Activated CD4-positive, alpha-beta memory T cell treated with anti-CD3 and anti-CD28 coated beads for 36 hours (primary cell): ENCODE measurements around the gene ILK. TPM values are rescaled to one million over a fixed set of nuclear protein-coding genes. Genes with fewer than 3 reads are reported as not detected.
A peak's percentile ranks its signal among the peaks of the same experiment; 100 is the strongest.

Source experiments
- CTCF ChIA-PET: fragments of 350-600 bp; sonication (Branson Sonifier 250); formaldehyde crosslinking; loops from one replicate; lab custom pipeline; 2021; ENCODE audit warnings: antibody characterized with exemption, inconsistent platforms; lab: Charles Lee
- POLR2A ChIA-PET: fragments of 350-600 bp; sonication (Branson Sonifier 250); formaldehyde crosslinking; loops from one replicate; lab custom pipeline; 2021; ENCODE audit warnings: antibody characterized with exemption; lab: Charles Lee
- DNase-seq: peaks from one replicate; pipeline ENCODE4 v3.0.0-alpha.2; 2020
- H3K27ac Mint-ChIP-seq: one replicate; pipeline ENCODE4 v1.8.0; 2021; ENCODE audit warnings: mixed read lengths
- H3K27me3 Mint-ChIP-seq: one replicate; pipeline ENCODE4 v1.8.0; 2021; ENCODE audit warnings: mixed read lengths
- H3K36me3 Mint-ChIP-seq: one replicate; pipeline ENCODE4 v1.8.0; 2021; ENCODE audit warnings: mixed read lengths
- H3K4me1 Mint-ChIP-seq: one replicate; pipeline ENCODE4 v1.8.0; 2021; ENCODE audit warnings: low read depth, mixed read lengths
- H3K4me3 Mint-ChIP-seq: one replicate; pipeline ENCODE4 v1.8.0; 2021; ENCODE audit warnings: mild to moderate bottlenecking, mixed read lengths
- H3K9me3 Mint-ChIP-seq: one replicate; pipeline ENCODE4 v1.8.0; 2021; ENCODE audit warnings: mixed read lengths
- intact Hi-C: fragments of 100-400 bp; cut with micrococcal nuclease; formaldehyde crosslinking; loops from one replicate; pipeline ENCODE4 v1.15.1; 2023
- total RNA-seq, 2 experiments: library from RNA; stranded (reverse); gene quantifications; one replicate each; pipeline ENCODE4 v1.2.3, GENCODE V29; 2021

The ILK gene
- total RNA-seq, 2 experiments from 2014 or later: 89.2 to 95.8 TPM

- Mint-ChIP-seq H3K4me3 (no peak overlapping the region), H3K9me3 (no peaks in the 10 kb centered on the region), H3K27me3 (no peaks in the 10 kb centered on the region), H3K4me1 (peaks cover 37% of the 10 kb centered on the region), H3K27ac (no peak overlapping the region), H3K36me3 (peaks cover 31% of the 10 kb centered on the region)
- CTCF ChIA-PET: interaction anchor here (1.0 to 1.1 kb wide), 3 partner anchors 69 to 158 kb away, joined by 3 read pairs; partner anchors contain the start of gene MRPL17
- no peak for DNase-seq
- intact Hi-C loops: no loop called here
- POLR2A ChIA-PET: interaction anchor here (0.7 to 0.8 kb wide), 2 partner anchors 9 to 67 kb away, joined by 3 to 4 read pairs; no protein-coding TSS in a partner anchor
Measured at GRCh38 chr11:6599881-6600390, 3.6 kb upstream of the ILK start.

- intact Hi-C loops: no loop called here
- POLR2A ChIA-PET: no interaction called here
- Mint-ChIP-seq H3K4me1 (peaks cover 34% of the 10 kb centered on the region), H3K9me3 (no peaks in the 10 kb centered on the region), H3K36me3 (peaks cover 31% of the 10 kb centered on the region), H3K4me3 (no peak overlapping the region), H3K27ac (no peak overlapping the region), H3K27me3 (no peaks in the 10 kb centered on the region)
- CTCF ChIA-PET: interaction anchor here (0.6 to 1.0 kb wide), 2 partner anchors 70 to 918 kb away, joined by 3 to 5 read pairs; no protein-coding TSS in a partner anchor
- DNase-seq: no peak
Measured at GRCh38 chr11:6601041-6601461, 2.5 kb upstream of the ILK start.

- H3K27ac Mint-ChIP-seq: peak overlapping the region; percentile 2
- intact Hi-C loops: loop anchor here (2.0 kb wide), 1 partner anchor 72 kb away; no protein-coding TSS in a partner anchor
- CTCF ChIA-PET: interaction anchor here (1.0 to 3.5 kb wide), 6 partner anchors 10 to 104 kb away, joined by 3 to 36 read pairs (median 10); partner anchors contain the start of genes MRPL17, TAF10 and TPP1
Measured at GRCh38 chr11:6602096-6602940, 1.3 kb upstream of the ILK start.

GRCh38 chr11:6604081-6604626 is 580 bp downstream of the ILK start:
- ChIA-PET POLR2A (interaction anchor here (0.6 to 2.9 kb wide), 7 partner anchors 9 to 202 kb away, joined by 3 to 20 read pairs (median 4); partner anchors contain the start of genes ARFIP2, MRPL17, TIMM10B and TPP1), CTCF (interaction anchor here (1.0 to 4.3 kb wide), 14 partner anchors 8 to 225 kb away, joined by 3 to 36 read pairs (median 6); partner anchors contain the start of genes MRPL17, TAF10 and TPP1)
- H3K4me1 Mint-ChIP-seq: peaks cover 22% of the 10 kb centered on the region
- H3K27me3 Mint-ChIP-seq: no peaks in the 10 kb centered on the region
- peaks cover 32% of the 10 kb centered on the region for H3K36me3 Mint-ChIP-seq
- DNase-seq: peak; percentile 72
- H3K27ac Mint-ChIP-seq: no peak overlapping the region
- intact Hi-C loops: loop anchor here (1.0 kb wide), 5 partner anchors 8 to 153 kb away; partner anchors contain the start of genes MRPL17 and TAF10
- H3K9me3 Mint-ChIP-seq: no peaks in the 10 kb centered on the region
- H3K4me3 Mint-ChIP-seq: no peak overlapping the region

More at GRCh38 chr11:6602096-6602940, 1.3 kb upstream of the ILK start:
- Mint-ChIP-seq H3K27me3 (no peaks in the 10 kb centered on the region), H3K9me3 (no peaks in the 10 kb centered on the region), H3K4me1 (peaks cover 33% of the 10 kb centered on the region), H3K4me3 (no peak overlapping the region), H3K36me3 (peaks cover 30% of the 10 kb centered on the region)
- POLR2A ChIA-PET: interaction anchor here (0.6 to 2.9 kb wide), 3 partner anchors 8 to 81 kb away, joined by 3 to 20 read pairs (median 13); partner anchors contain the start of genes MRPL17 and TPP1
- DNase-seq: no peak

GRCh38 chr11:6604790-6605189 is 1.2 kb downstream of the ILK start:
- peaks cover 15% of the 10 kb centered on the region for H3K4me1 Mint-ChIP-seq

GRCh38 chr11:6606471-6607189 is 3.1 kb downstream of the ILK start:
- Mint-ChIP-seq H3K4me3 (no peak overlapping the region), H3K36me3 (peaks cover 46% of the 10 kb centered on the region), H3K27ac (no peak overlapping the region), H3K9me3 (no peaks in the 10 kb centered on the region), H3K27me3 (no peaks in the 10 kb centered on the region), H3K4me1 (peaks cover 10% of the 10 kb centered on the region)
- ChIA-PET POLR2A (interaction anchor here (1.9 to 3.4 kb wide), 2 partner anchors 12 to 77 kb away, joined by 7 to 23 read pairs; partner anchors contain the start of genes MRPL17 and TPP1), CTCF (interaction anchor here (0.8 to 4.3 kb wide), 5 partner anchors 11 to 227 kb away, joined by 3 to 32 read pairs (median 6); partner anchors contain the start of gene MRPL17)
- peak; percentile 82 for DNase-seq
- intact Hi-C loops: loop anchor here (1.0 to 2.0 kb wide), 3 partner anchors 64 to 192 kb away; no protein-coding TSS in a partner anchor

More at GRCh38 chr11:6604790-6605189, 1.2 kb downstream of the ILK start:
- intact Hi-C loops: loop anchor here (1.0 kb wide), 5 partner anchors 8 to 153 kb away; partner anchors contain the start of genes MRPL17 and TAF10
- H3K36me3 Mint-ChIP-seq: peaks cover 32% of the 10 kb centered on the region
- H3K27ac Mint-ChIP-seq: no peak overlapping the region
- H3K4me3 Mint-ChIP-seq: no peak overlapping the region
- no peaks in the 10 kb centered on the region for H3K9me3 Mint-ChIP-seq
- ChIA-PET CTCF (interaction anchor here (1.0 to 4.3 kb wide), 14 partner anchors 7 to 225 kb away, joined by 3 to 36 read pairs (median 6); partner anchors contain the start of genes MRPL17, TAF10 and TPP1), POLR2A (interaction anchor here (0.6 to 2.9 kb wide), 5 partner anchors 8 to 192 kb away, joined by 3 to 20 read pairs (median 4); partner anchors contain the start of genes ARFIP2, TIMM10B and TPP1)
- no peaks in the 10 kb centered on the region for H3K27me3 Mint-ChIP-seq
- no peak for DNase-seq

- no peaks in the 10 kb centered on the region for H3K9me3 Mint-ChIP-seq
- peaks cover 4% of the 10 kb centered on the region for H3K4me1 Mint-ChIP-seq
- H3K4me3 Mint-ChIP-seq: peak overlapping the region; percentile 40
- no peak for DNase-seq
- ChIA-PET CTCF (interaction anchor here (0.8 to 4.3 kb wide), 7 partner anchors 11 to 228 kb away, joined by 3 to 32 read pairs (median 6); partner anchors contain the start of genes MRPL17 and TPP1), POLR2A (interaction anchor here (0.9 to 3.4 kb wide), 3 partner anchors 11 to 76 kb away, joined by 3 to 23 read pairs (median 7); partner anchors contain the start of genes MRPL17 and TPP1)
- no peaks in the 10 kb centered on the region for H3K27me3 Mint-ChIP-seq
- H3K36me3 Mint-ChIP-seq: peaks cover 46% of the 10 kb centered on the region
- no peak overlapping the region for H3K27ac Mint-ChIP-seq
- intact Hi-C loops: loop anchor here (1.0 to 2.0 kb wide), 2 partner anchors 128 to 193 kb away; no protein-coding TSS in a partner anchor
Measured at GRCh38 chr11:6607190-6607795, 3.7 kb downstream of the ILK start.

- CTCF ChIA-PET: interaction anchor here (0.9 to 2.2 kb wide), 5 partner anchors 11 to 229 kb away, joined by 3 to 8 read pairs (median 6); partner anchors contain the start of genes MRPL17 and TPP1
- intact Hi-C loops: no loop called here
- DNase-seq: no peak
- POLR2A ChIA-PET: interaction anchor here (0.9 to 3.4 kb wide), 5 partner anchors 8 to 127 kb away, joined by 3 to 23 read pairs (median 4); partner anchors contain the start of genes ARFIP2, MRPL17, TIMM10B and TPP1
- no peak overlapping the region for H3K27ac Mint-ChIP-seq
- H3K27me3 Mint-ChIP-seq: no peaks in the 10 kb centered on the region
- H3K4me1 Mint-ChIP-seq: no peaks in the 10 kb centered on the region
- no peak overlapping the region for H3K4me3 Mint-ChIP-seq
- no peaks in the 10 kb centered on the region for H3K9me3 Mint-ChIP-seq
- peaks cover 46% of the 10 kb centered on the region for H3K36me3 Mint-ChIP-seq
Measured at GRCh38 chr11:6608011-6608410, 4.4 kb downstream of the ILK start.

GRCh38 chr11:6608726-6609501 is 5.3 kb downstream of the ILK start:
- H3K4me1 Mint-ChIP-seq: no peaks in the 10 kb centered on the region
- H3K36me3 Mint-ChIP-seq: peaks cover 46% of the 10 kb centered on the region
- no peaks in the 10 kb centered on the region for H3K27me3 Mint-ChIP-seq
- POLR2A ChIA-PET: interaction anchor here (1.3 to 3.4 kb wide), 3 partner anchors 9 to 127 kb away, joined by 3 to 23 read pairs (median 4); partner anchors contain the start of genes ARFIP2, TIMM10B and TPP1
- no peaks in the 10 kb centered on the region for H3K9me3 Mint-ChIP-seq
- intact Hi-C loops: no loop called here
- H3K27ac Mint-ChIP-seq: peak overlapping the region; percentile 36
- no peak overlapping the region for H3K4me3 Mint-ChIP-seq
- DNase-seq: no peak
- CTCF ChIA-PET: interaction anchor here (0.9 to 2.2 kb wide), 4 partner anchors 10 to 77 kb away, joined by 3 to 8 read pairs (median 6); partner anchors contain the start of genes MRPL17 and TPP1
